ENCODE data around the gene MAP2K4.

- TF ChIP-seq, protein P1, sequence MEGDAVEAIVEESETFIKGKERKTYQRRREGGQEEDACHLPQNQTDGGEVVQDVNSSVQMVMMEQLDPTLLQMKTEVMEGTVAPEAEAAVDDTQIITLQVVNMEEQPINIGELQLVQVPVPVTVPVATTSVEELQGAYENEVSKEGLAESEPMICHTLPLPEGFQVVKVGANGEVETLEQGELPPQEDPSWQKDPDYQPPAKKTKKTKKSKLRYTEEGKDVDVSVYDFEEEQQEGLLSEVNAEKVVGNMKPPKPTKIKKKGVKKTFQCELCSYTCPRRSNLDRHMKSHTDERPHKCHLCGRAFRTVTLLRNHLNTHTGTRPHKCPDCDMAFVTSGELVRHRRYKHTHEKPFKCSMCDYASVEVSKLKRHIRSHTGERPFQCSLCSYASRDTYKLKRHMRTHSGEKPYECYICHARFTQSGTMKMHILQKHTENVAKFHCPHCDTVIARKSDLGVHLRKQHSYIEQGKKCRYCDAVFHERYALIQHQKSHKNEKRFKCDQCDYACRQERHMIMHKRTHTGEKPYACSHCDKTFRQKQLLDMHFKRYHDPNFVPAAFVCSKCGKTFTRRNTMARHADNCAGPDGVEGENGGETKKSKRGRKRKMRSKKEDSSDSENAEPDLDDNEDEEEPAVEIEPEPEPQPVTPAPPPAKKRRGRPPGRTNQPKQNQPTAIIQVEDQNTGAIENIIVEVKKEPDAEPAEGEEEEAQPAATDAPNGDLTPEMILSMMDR (conservative IDR thresholded peaks at IDR 0.05): no peak
- TF ChIP-seq ZFX (IDR thresholded peaks at IDR 0.05): no peak
Observed at GRCh38 chr17:12178644-12179330, 158.1 kb downstream of the MAP2K4 start.
